Anterior cingulate cortex (tissue), 58 donors: ENCODE measurements around the gene TBCK.

Source experiments
- DNase-seq, 58 donors: peaks; one replicate each; lab custom pipeline; 2025; lab: John Stamatoyannopoulos, UW

The TBCK gene

DNA sequence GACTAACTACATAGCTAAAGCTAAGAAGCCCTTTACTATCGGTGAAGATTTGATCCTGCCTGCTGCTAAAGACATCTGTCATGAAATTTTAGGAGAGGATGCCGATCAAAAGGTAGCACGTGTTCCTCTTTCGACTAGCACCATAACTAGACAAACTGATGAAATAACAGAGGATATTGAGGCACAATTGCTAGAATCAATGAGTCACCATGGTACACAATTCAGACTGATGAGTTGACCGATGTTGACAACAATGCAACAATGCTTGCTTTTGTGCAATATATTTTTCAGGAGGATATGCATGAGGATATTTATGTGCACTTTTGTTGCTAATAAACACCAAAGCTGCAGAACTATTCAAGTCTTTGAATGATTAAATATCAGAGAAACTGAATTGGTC, 24.3 kb downstream of the TBCK start:
- DNase-seq, result no peak

DNA sequence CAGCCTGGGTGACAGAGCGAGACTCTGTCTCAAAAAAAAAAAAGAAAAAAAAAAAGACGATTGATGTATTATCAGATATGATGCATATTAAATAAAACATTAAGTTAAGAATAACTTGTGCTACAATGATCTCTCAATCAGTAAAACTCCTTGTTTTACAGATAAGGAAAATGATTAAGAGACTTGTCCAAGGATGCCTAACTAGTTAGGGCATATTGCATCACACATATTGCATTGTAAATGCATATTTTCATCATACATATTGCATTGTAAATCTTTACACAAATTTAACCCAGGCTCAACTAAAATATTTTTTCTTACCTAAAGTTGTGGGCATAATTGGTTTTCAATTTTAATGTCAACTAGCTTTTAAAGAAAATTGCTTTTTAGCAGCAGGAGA, 26.3 kb downstream of the TBCK start:
- no peak for DNase-seq

DNA sequence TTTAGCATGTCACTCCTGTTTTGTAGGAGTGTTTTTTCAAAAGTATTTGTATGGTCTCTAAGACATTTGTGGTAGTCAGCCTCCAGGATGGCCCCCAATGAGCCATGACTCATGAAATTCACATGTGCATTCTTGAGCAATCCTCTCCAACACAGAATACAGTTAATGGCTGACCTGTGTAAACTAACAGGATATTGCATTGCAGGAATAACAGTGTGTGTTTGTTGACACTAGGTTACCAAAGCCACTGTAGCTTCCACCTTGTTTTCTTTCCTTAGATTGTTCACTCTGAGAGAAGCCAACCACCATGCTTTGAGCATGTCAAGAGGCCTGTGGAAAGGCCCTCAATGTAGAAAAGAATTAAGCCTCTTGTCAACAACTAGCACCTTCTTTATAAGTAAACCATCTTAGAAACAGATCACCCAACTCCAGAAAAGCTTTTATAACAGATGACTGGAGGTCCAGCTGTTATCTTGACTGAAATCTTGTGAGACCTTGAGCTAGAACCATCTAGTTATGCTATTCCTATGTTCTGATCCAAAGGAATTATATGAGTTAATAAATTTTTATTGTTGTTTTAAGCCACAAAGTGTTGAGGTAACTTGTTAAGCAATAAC, 28.5 kb downstream of the TBCK start:
- DNase-seq, result no peak

DNA sequence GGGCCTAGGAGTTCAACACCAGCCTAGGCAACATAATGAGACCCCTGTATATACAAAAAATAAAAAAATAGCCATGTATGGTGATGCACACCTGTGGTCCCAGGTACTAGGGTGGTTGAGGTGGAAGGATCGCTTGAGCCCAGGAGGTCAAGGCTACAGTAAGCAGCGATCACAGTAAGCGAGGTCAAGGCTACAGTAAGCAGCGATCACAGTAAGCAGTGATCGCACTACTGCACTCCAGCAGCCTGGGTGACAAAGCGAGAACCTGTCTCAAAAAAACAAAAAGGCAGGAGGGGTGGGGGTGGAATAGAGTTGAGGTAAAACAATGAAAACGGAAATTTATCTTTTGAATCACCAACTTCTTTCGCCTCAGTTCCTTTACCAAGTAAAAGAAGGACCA, 29.4 kb downstream of the TBCK start:
- no peak for DNase-seq

DNA sequence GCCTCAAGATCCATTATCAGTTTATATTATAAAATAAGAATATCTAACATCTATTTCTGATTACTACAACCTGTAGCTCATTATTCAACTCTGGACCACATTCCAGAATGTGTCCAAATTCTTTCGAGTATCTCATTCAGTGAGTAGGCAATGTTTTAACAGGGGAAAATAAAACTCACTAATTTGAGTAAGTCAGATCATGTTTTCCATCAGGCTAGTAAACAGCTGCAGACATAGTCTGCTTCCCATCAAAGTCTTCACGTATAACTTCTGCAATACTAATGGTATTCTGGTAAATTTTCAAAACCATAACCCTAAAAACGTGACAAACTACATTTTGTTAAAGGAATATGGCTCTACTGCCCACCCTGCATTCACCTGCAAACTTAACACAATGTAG, 31.8 kb downstream of the TBCK start:
- DNase-seq, result no peak

DNA sequence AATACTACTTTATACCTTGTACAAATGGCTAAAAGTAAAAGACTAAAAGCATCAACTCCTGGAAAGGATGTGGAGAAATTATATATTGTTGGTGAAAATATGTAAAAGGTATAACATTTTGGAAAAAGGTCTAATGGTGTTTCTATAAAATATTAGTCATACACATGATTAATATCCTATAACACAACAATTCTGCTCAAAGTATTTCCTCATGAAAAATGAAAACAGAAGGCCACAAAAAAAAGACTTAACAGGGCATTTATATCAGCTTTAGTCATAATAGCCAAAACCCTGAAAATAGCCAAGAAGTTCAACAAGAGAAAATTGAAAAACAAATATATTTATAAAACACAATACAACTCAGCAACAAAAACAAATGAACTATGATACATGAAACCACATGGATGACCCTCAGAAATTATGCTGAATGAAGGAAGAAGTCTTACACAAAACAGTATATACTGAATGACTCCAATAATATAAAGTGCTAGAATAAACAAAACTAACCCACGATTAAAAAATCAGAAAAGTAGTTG, 38.8 kb downstream of the TBCK start:
- DNase-seq, result no peak

DNA sequence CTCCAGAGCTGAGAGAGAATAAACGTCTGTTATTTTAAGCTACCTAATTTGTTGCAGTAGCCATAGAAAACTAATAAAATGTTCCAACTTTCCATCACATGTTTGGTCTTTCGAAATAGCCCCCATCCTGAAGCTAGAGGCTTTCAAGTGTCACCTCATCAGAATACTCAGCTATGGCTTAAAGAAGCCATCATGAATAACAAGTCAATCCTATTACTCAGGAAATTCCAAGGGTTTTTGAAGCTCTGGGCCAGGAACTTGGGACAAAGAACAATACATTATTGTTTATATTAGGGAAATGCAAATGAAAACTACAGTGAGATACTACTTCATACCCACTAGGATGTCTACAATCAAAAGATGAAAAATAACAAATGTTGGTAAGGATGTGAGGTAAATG, 42.2 kb downstream of the TBCK start:
- DNase-seq, result peak in 1 of 58 donors; percentile 14

DNA sequence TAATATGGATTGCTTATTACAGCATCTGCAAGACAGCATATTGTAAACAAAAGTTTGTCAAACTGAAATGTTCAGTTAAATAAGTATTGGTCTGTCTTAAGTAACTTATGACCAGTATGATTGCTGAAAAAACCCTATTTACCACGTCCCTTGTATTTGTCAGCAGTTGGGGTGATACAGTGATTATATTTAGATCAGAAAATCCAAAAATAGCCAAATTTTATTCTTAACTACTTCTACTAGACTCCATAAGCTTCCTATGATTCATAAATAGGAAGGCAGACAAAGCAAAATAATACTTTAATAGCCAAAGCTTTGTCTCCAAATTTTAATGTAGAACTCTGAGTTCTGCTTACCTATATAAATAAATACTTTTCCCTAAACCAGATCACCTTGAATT, 45.3 kb downstream of the TBCK start:
- DNase-seq, result no peak

DNA sequence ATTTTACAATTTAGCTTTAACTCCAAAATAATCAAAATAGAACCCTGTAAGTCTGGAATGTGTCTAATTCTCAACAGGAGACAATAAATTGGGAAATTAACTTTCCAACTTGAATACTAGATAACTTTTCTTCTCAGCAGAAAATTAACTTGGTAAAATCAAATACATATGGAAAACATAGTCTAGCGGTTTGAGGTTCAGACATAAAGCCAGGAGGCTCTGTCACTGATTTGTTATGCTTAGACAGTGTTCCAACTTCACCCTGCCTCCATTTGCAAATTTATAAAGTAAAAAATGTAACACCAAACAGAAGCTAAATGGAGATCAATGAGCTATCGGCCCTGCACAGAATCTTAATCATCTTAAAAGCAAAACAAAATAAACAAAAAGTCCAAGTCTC, 46.3 kb downstream of the TBCK start:
- no peak for DNase-seq

DNA sequence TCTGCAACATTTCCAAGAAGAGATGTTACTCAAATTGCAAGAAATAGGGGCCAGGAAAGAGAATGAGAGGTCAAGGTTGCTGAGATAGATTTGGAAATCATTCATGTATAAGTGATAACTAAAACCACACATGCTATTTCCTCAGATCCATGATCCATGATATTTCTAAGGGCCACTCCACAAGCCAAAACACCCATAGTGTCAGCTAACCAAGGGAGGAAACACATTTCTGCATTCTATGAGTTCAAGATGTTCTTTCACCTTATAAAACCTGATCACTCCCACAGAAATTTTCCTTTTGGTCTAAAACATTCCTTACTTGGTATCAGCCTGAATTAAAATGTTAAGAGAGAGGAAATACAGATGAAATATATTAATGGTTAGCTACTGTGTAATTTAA, 47.2 kb downstream of the TBCK start:
- DNase-seq, result no peak

DNA sequence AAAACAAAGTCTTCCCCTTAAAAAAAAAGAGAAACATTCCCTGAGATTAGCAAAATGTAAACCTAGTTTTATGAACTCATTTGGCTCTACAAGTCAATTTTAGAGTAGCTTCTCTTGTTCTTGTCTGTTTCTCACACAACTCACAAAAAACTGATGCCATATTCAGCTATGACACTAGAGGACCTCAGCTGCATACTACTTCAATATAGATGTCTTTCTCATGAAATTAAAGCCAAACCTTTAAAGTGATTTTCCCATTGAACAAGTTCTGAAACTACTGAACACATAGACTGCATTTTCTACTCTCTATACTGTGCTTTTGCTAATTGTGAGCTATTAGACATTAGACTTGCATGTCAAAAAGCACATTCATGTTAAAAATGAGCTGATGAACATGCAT, 49.8 kb downstream of the TBCK start:
- DNase-seq, result peak in 1 of 58 donors; percentile 20

DNA sequence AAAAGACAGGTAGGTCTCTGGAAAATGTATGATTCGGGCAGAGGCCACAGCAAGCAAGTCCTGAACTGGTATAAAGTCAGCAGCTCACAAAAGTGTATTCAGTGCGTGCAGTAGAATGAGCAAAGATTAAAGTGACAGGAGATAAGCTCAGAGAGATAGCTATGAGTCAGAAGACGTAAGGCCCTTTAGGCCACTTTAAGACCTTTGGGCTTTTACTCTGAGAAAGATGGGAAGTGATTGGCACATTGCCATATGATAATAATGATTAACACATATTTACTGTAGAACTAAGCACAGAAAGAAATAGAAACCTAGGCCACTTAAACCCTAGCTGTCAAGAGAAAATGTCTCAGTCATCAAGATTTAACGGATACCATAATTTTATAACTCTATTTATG, 51.7 kb downstream of the TBCK start:
- no peak for DNase-seq

DNA sequence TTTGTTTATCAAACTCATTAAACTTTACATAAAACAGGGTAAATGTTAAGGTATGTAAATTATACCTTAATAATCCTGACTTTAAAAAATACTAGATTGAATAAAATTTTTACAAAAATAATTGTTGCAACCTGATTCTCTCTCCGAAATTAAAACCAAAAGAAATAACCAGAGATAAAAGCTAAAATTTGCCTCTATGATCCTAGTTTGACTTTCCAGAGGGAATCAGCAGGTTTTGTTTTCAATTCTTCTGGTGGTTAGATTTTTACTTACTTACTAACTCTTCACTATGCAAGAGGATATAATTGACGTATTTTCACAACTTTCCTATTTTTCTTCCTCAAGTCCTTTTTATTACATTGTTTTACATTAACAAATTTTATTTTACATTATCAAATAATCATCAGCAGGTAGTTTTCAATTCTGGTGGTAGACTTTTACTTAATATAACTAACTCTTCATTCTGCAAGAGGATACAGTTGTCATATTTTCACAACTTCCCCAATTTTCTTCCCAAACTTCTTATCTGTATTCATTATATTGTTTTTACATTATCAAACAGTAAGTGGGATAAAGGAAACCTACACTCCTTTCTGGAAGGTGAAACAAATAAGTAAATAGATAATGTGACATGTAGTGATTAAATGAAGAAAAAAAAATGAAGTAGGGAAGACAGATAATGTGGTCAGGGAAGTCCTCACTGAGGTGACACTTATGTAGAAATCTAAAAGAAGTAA, 52.2 kb downstream of the TBCK start:
- no peak for DNase-seq

DNA sequence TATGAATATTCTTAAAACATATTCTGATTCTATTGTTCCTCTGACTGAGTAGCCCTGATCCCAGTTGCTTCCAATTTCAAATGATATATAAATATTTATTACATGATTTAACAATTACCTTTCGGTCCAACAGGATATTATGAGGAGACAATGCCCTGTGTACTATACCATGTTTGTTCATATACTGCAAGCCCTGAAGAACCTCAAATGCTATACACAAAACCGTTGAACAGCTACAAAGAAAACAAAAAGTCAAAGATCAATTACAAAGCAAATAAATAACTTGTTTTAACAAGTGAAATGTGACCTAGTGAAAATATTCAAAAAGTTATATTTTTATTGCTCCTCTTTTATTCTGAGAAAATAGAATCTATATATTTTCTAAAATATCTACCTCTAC, 54.0 kb downstream of the TBCK start:
- no peak for DNase-seq

DNA sequence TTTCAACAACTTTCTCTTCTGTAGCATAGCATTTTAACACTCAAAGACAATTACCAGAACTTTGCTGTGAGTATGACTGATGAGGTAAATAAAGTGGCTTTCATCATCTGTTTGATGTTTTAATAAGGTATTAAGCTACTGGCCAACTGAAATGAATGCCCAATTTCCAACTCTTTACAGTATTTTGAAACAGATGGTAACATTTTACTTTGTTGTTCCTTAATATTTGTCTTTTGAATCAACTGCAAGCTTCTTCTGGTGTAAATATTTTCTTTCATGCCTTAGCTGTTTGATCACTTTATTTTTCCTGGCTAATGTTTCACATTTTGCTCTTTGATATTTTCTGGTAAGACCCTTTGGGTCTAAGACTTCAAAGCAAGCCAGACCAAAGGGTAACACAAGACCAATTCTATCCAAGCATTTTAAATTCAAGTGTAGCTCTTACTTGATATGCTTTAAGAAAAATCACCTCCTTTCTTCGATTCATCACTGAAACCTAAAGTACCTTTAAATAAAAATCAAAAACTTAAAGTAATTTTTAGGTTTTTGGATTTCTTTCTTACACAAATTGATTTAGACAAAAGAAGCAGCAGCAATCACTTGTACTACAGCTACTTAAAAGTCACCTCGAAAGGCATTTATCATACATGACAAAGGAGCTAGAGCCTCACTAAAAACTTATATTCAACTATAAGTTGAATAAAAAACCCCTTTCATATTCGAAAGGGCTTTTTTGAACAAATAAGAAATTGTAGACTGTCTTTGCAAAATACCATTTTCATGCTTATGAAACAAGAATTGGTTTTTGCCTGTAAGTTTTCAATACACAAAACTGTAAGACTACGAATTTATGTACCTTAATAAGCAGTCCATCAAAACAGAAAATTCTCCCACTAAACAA, 57.6 kb downstream of the TBCK start:
- DNase-seq, result no peak

DNA sequence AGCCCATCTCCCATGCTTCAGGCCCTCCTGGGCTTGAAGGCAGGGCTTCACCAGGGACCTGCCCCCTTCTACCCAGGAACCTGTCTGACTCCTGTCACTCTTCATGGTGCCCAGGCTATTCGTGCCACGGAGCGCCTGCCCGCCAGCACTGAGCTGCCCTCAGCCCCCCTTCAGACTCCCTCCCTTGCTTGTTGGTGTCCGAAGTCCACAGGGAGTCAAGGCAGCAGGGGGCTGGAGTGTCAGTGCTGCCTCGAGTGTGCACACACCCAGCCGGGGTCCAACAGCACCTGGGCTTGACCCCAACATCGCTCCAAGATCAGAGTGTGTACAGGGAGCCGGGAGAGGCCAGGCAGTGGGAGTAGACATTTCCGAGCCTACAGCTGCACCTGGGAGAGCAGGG, 59.8 kb downstream of the TBCK start:
- peak in 1 of 58 donors; percentile 4 for DNase-seq

DNA sequence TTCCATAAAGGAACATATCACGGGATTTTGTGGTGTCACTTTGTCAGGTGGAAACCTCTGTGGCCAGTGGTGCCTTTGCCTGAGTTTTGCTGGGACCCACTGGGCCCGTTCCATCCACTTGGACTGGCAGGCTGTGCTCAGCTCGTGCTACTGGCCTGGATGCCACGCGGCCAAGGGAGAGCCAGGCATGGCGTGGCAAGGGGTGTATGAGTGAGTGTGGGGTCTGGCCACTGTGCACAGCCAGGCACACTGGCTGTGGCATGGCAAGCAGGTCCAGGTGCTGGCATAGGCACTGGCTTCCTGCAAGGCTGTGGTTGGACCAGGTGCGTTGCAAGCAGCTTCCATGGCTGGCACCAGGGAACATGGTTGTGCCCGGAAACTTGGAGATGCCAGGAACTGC, 60.8 kb downstream of the TBCK start:
- no peak for DNase-seq

DNA sequence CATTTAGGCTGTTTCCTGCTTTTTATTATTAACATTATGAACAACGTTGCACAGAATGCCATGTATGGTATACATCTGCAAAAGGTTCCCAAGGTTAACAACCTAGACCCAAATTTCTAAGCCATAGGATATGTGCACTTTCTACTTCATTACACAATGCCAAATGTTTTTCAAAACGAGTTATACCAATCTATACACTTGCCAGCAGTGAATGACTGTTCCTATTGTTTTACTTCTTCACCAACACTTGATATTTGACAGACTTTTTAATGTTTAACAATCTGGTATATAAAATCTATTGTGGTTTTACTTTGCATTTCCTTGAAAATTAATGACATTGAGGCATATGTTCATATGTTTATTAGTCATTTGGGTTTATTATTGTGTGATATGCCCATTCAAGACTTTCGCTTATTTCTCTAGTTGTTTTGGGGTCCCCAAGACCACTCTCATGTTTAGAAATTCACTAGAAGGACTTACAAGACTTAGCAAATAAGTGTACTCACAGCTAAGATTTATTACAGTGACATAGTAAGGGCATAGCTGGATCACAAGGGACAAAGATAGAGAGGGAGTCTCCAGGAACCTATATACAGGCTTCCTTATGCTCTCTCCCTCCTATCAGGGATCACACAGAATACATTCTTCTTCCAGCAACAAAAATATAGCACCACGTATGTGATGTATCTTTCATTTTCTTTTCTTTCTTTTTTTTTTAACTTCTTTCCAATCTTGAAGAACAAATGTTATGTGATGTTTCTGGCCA, 62.5 kb downstream of the TBCK start:
- DNase-seq, result no peak

DNA sequence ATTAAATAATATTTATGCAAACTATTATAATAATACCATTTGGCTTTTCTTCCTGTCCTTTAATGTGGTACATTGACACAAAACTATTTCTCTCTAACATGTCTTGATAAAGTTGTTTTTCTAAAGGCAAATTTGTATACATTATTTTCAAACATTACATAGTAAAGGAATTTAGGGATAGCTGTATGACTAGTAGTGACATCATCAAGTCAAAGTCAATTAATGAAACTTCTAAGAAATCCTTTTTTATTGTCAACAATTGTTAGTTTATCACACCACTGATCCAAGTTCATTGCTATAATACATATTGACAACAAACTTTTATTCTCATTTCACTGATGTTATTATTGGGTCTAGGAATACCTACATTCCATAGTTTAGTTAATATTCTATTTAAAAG, 68.4 kb downstream of the TBCK start:
- no peak for DNase-seq

DNA sequence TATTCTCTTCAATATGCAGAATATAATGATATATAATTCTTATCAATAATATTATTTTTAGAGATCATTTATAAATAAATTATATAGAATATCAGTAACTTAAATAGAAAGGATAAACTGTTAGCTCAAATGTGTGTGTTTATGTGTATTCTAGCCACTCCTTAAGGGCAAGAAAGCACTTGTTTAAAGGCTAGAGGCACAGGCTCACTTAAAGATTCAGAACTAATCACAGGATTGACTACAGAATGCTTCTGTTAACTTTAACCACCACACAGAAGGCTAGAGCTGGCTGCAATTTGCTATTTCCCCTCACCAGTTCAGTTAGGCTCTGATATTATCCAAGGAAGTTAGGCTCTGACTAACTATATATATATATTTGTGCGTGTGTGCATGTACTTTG, 69.6 kb downstream of the TBCK start:
- DNase-seq, result no peak

DNA sequence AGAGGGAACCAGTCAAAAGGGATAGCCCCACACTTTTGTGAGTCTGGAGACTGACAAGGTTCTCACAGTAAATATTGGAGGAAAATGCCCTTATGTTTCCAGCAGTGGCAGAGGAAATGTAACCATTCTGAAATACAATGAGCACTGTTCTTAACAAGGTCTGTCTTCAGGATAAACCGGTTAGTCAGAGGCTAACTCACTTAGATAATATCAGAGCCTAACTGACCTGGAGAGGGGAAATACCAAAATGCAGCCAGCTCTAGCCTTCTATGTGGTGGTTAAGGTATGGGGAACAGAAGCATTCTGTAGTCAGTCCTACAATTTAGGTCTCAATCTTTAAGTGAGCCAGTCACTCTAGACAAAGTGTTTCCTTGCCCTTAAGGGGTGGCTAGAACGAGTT, 70.8 kb downstream of the TBCK start:
- DNase-seq, result no peak
